H9 (cell line): Measurements from ENCODE around the gene KCNIP1. TPM values are rescaled to one million over a fixed set of nuclear protein-coding genes. Genes with fewer than 3 reads are reported as not detected.

Experiments used
- DNase-seq: peaks from one replicate; pipeline ENCODE4 v3.0.0-alpha.2; 2017
- H2AFZ ChIP-seq: one replicate; pipeline ENCODE4 v1.6.1; 2013; ENCODE audit warnings: mild to moderate bottlenecking, low read length, control low read depth, moderate library complexity
- H2AK5ac ChIP-seq: 2 replicates; pipeline ENCODE4 v1.6.1; 2013; ENCODE audit warnings: low read length, control low read depth, mixed read lengths; ENCODE audit not compliant: insufficient read length
- H2BK120ac ChIP-seq: one replicate; pipeline ENCODE4 v1.6.1; 2013; ENCODE audit warnings: low read depth, mild to moderate bottlenecking, low read length, control low read depth, inconsistent platforms; ENCODE audit not compliant: poor library complexity, severe bottlenecking
- H2BK12ac ChIP-seq: 2 replicates; pipeline ENCODE4 v1.6.1; 2013; ENCODE audit warnings: low read length, control low read depth, mixed read lengths, low read depth; ENCODE audit not compliant: insufficient read length
- H2BK15ac ChIP-seq: 2 replicates; pipeline ENCODE4 v1.6.1; 2013; ENCODE audit warnings: low read depth, low read length, control low read depth
- H2BK20ac ChIP-seq: one replicate; pipeline ENCODE4 v1.6.1; 2013; ENCODE audit warnings: low read depth, mild to moderate bottlenecking, low read length, control low read depth, inconsistent platforms; ENCODE audit not compliant: poor library complexity, severe bottlenecking
- H2BK5ac ChIP-seq: 2 replicates; pipeline ENCODE4 v1.6.1; 2013; ENCODE audit warnings: low read length, control low read depth, mixed read lengths; ENCODE audit not compliant: insufficient read length
- H3K14ac ChIP-seq: 2 replicates; pipeline ENCODE4 v1.6.1; 2013; ENCODE audit warnings: low read length, control low read depth; ENCODE audit not compliant: insufficient read depth
- H3K18ac ChIP-seq: 2 replicates; pipeline ENCODE4 v1.6.1; 2013; ENCODE audit warnings: low read depth, mild to moderate bottlenecking, mixed read lengths, low read length, control low read depth; ENCODE audit not compliant: insufficient read length
- H3K23ac ChIP-seq: 2 replicates; pipeline ENCODE4 v1.6.1; 2013; ENCODE audit warnings: low read length, control low read depth, mixed read lengths, low read depth; ENCODE audit not compliant: insufficient read length
- H3K23me2 ChIP-seq: 2 replicates; pipeline ENCODE4 v1.6.1; 2013; ENCODE audit warnings: low read depth, mild to moderate bottlenecking, mixed read lengths, low read length, control low read depth; ENCODE audit not compliant: insufficient read length, poor library complexity, severe bottlenecking
- H3K27ac ChIP-seq: 2 replicates; pipeline ENCODE4 v1.5.1; 2013; ENCODE audit warnings: low read length, control low read depth, mixed read lengths, low read depth; ENCODE audit not compliant: insufficient read length
- H3K27me3 ChIP-seq: 2 replicates; pipeline ENCODE4 v1.6.1; 2013; ENCODE audit warnings: low read length, control low read depth, inconsistent platforms; ENCODE audit not compliant: insufficient read depth
- H3K4ac ChIP-seq: 2 replicates; pipeline ENCODE4 v1.6.1; 2013; ENCODE audit warnings: low read depth, mild to moderate bottlenecking, control low read depth, inconsistent platforms, low read length, moderate library complexity
- H3K4me1 ChIP-seq: 2 replicates; pipeline ENCODE4 v1.6.1; 2013; ENCODE audit warnings: low read length, control low read depth, inconsistent platforms; ENCODE audit not compliant: insufficient read depth
- H3K4me2 ChIP-seq: 2 replicates; pipeline ENCODE4 v1.6.1; 2013; ENCODE audit warnings: low read length, control low read depth, mixed read lengths; ENCODE audit not compliant: insufficient read length, insufficient read depth
- H3K56ac ChIP-seq: 2 replicates; pipeline ENCODE4 v1.6.1; 2013; ENCODE audit warnings: low read depth, mild to moderate bottlenecking, mixed read lengths, low read length, control low read depth; ENCODE audit not compliant: insufficient read length
- H3K79me1 ChIP-seq: 2 replicates; pipeline ENCODE4 v1.6.1; 2013; ENCODE audit warnings: low read depth, mild to moderate bottlenecking, moderate library complexity, low read length, control low read depth, inconsistent platforms; ENCODE audit not compliant: insufficient read depth, poor library complexity, severe bottlenecking
- H3K79me2 ChIP-seq: 2 replicates; pipeline ENCODE4 v1.6.1; 2013; ENCODE audit warnings: low read length, control low read depth, inconsistent platforms; ENCODE audit not compliant: insufficient read depth
- H3K9ac ChIP-seq: 2 replicates; pipeline ENCODE4 v1.6.1; 2013; ENCODE audit warnings: low read length, control low read depth, mixed read lengths; ENCODE audit not compliant: insufficient read length; ENCODE audit errors: extremely low read depth
- H3K9me3 ChIP-seq: one replicate; pipeline ENCODE4 v1.6.1; 2013; ENCODE audit warnings: low read depth, low read length, inconsistent platforms; ENCODE audit not compliant: control insufficient read depth
- H3T11ph ChIP-seq: one replicate; pipeline ENCODE4 v1.6.1; 2013; ENCODE audit warnings: mild to moderate bottlenecking, low read length, control low read depth, inconsistent platforms
- H4K20me1 ChIP-seq: one replicate; pipeline ENCODE4 v1.6.1; 2013; ENCODE audit not compliant: control insufficient read depth, insufficient read length, insufficient read depth
- H4K5ac ChIP-seq: 2 replicates; pipeline ENCODE4 v1.6.1; 2013; ENCODE audit warnings: low read depth, mild to moderate bottlenecking, mixed read lengths, low read length, control low read depth; ENCODE audit not compliant: insufficient read length
- H4K8ac ChIP-seq: replicated peaks from 2 replicates; pipeline ENCODE4 v1.6.1; 2013; ENCODE audit warnings: low read length, control low read depth, mixed read lengths, low read depth; ENCODE audit not compliant: insufficient read length
- H4K91ac ChIP-seq: 2 replicates; pipeline ENCODE4 v1.6.1; 2013; ENCODE audit warnings: low read depth, mild to moderate bottlenecking, moderate library complexity, mixed read lengths, low read length, control low read depth; ENCODE audit not compliant: insufficient read length
- H3K27ac Mint-ChIP-seq, 3 experiments: 2 replicates in 2 of 3; 3 replicates in 1 of 3; pipeline ENCODE4 v1.8.0; 2020 to 2021; ENCODE audit warnings: mixed read lengths in 3 of 3, mild to moderate bottlenecking in 1 of 3, moderate library complexity in 1 of 3
- H3K27me3 Mint-ChIP-seq: 2 replicates; pipeline ENCODE4 v1.8.0; 2021; ENCODE audit warnings: low read depth, mild to moderate bottlenecking, moderate library complexity, mixed read lengths
- H3K36me3 Mint-ChIP-seq, 3 experiments: 2 replicates in 2 of 3; 3 replicates in 1 of 3; pipeline ENCODE4 v1.8.0; 2020 to 2021; ENCODE audit warnings: low read depth in 3 of 3, mixed read lengths in 3 of 3; ENCODE audit not compliant: insufficient read depth in 1 of 3
- H3K4me1 Mint-ChIP-seq, 2 experiments: 2 replicates each; pipeline ENCODE4 v1.8.0; 2020; ENCODE audit warnings: mixed read lengths in 2 of 2
- H3K4me3 Mint-ChIP-seq, 2 experiments: 2 replicates in 1 of 2; 3 replicates in 1 of 2; pipeline ENCODE4 v1.8.0; 2020 to 2021; ENCODE audit warnings: mild to moderate bottlenecking in 2 of 2, mixed read lengths in 2 of 2, moderate library complexity in 1 of 2
- H3K9me3 Mint-ChIP-seq, 2 experiments: 2 replicates in 1 of 2; 3 replicates in 1 of 2; pipeline ENCODE4 v1.8.0; 2020; ENCODE audit warnings: mild to moderate bottlenecking in 2 of 2, mixed read lengths in 2 of 2, moderate library complexity in 1 of 2
- WGBS: extraction: QIAGEN DNeasy Blood & Tissue Kit; methylation state at CpG from one replicate; pipeline ENCODE4 v1.1.7; 2013; ENCODE audit warnings: missing lambda C conversion rate, low lambda C conversion rate, mixed read lengths; ENCODE audit not compliant: insufficient read length; ENCODE audit errors: extremely low coverage; 5-methylcytosine and 5-hydroxymethylcytosine counted together
- total RNA-seq: library from RNA; stranded (reverse); gene quantifications from 2 replicates; pipeline ENCODE4 v1.2.1, GENCODE V29; 2021
- TF ChIP-seq, protein P1 (sequence below): fragments of 200-600 bp; sonication (generic); conservative IDR thresholded peaks from 3 replicates; pipeline ENCODE4 v1.8.0; 2021; ENCODE audit warnings: antibody characterized with exemption, mild to moderate bottlenecking

The KCNIP1 gene
- total RNA-seq, 1 experiment from 2014 or later, result 0.63 TPM

DNA sequence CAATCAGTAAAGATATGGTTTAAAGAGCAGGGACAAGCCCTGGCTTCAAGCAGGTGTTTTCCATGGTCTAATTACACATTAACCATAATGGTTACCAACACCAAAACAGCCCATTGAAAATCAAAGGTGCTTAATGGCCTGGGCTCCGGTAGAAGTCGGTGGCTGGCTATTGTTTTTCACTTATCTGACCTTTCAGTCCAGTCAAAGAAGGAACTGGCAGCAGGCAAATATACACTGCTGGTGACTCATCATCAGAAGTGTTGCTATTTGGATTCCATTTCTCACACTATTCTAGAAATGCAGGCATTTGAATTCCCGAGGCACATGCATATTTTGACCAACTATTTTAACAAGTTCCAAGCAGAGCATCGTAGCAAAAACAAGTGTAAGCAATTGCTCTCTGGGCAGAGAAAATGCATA, 253.4 kb downstream of the KCNIP1 start:
- Mint-ChIP-seq H3K4me1 (peaks cover 23 to 30% of the 10 kb centered on the region in 2 experiments), H3K27me3 (no peaks in the 10 kb centered on the region), H3K36me3 (peaks cover 0 to 7% (median 3%) of the 10 kb centered on the region in 3 experiments; a peak in 5 of 7 replicates), H3K27ac (no peak overlapping the region), H3K9me3 (peaks cover 2 to 4% of the 10 kb centered on the region in 2 experiments; a peak in 4 of 5 replicates), H3K4me3 (no peak overlapping the region)
- no peaks in the 10 kb centered on the region for H4K20me1 ChIP-seq
- no peaks in the 10 kb centered on the region for H3K79me2 ChIP-seq
- peaks cover 9% of the 10 kb centered on the region for H3K4me1 ChIP-seq
- no peak overlapping the region for H4K8ac ChIP-seq
- H2AFZ ChIP-seq, result no peak overlapping the region
- no peak overlapping the region for H2BK5ac ChIP-seq
- H2AK5ac ChIP-seq, result no peak overlapping the region
- H3K27me3 ChIP-seq, result no peaks in the 10 kb centered on the region
- H2BK15ac ChIP-seq, result no peak overlapping the region
- no peak overlapping the region for H2BK20ac ChIP-seq
- H3T11ph ChIP-seq, result no peak overlapping the region
- no peak overlapping the region for H3K9ac ChIP-seq
- WGBS, result no CpG with 5 or more reads among the region's 4 CpGs
- no peak overlapping the region for H3K4me2 ChIP-seq
- TF ChIP-seq, protein P1, sequence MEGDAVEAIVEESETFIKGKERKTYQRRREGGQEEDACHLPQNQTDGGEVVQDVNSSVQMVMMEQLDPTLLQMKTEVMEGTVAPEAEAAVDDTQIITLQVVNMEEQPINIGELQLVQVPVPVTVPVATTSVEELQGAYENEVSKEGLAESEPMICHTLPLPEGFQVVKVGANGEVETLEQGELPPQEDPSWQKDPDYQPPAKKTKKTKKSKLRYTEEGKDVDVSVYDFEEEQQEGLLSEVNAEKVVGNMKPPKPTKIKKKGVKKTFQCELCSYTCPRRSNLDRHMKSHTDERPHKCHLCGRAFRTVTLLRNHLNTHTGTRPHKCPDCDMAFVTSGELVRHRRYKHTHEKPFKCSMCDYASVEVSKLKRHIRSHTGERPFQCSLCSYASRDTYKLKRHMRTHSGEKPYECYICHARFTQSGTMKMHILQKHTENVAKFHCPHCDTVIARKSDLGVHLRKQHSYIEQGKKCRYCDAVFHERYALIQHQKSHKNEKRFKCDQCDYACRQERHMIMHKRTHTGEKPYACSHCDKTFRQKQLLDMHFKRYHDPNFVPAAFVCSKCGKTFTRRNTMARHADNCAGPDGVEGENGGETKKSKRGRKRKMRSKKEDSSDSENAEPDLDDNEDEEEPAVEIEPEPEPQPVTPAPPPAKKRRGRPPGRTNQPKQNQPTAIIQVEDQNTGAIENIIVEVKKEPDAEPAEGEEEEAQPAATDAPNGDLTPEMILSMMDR, result no peak
- no peak overlapping the region for H3K14ac ChIP-seq
- no peak overlapping the region for H2BK120ac ChIP-seq
- DNase-seq, result no peak
- no peak overlapping the region for H3K23ac ChIP-seq
- no peak overlapping the region for H4K91ac ChIP-seq
- no peak overlapping the region for H4K5ac ChIP-seq
- H3K56ac ChIP-seq, result no peak overlapping the region
- H3K23me2 ChIP-seq, result no peaks in the 10 kb centered on the region
- H3K27ac ChIP-seq, result no peak overlapping the region
- no peak overlapping the region for H3K18ac ChIP-seq
- H3K4ac ChIP-seq, result no peak overlapping the region
- no peak overlapping the region for H2BK12ac ChIP-seq
- H3K9me3 ChIP-seq, result no peaks in the 10 kb centered on the region
- H3K79me1 ChIP-seq, result no peaks in the 10 kb centered on the region
